DOHH2 (cell line): ENCODE measurements around the gene CDKN1C.

Experiments used
- H3F3A ChIP-seq: fragments of 200-600 bp; sonication (generic), shearing (Covaris generic); 2 replicates; pipeline ENCODE4 v1.6.0; 2016; ENCODE audit warnings: antibody characterized with exemption, mild to moderate bottlenecking; ENCODE audit not compliant: control insufficient read depth, insufficient read depth
- H3K27ac ChIP-seq: fragments of 200-600 bp; sonication (generic); 2 replicates; pipeline ENCODE4 v1.5.1; 2014; ENCODE audit warnings: low read depth, mild to moderate bottlenecking, low read length, moderate library complexity
- H3K27me3 ChIP-seq: fragments of 200-600 bp; sonication (generic); 2 replicates; pipeline ENCODE4 v1.6.1; 2014; ENCODE audit warnings: mild to moderate bottlenecking, low read length, mixed read lengths; ENCODE audit not compliant: control insufficient read depth
- H3K36me3 ChIP-seq: fragments of 200-600 bp; sonication (generic); 2 replicates; pipeline ENCODE4 v1.6.1; 2014; ENCODE audit warnings: mild to moderate bottlenecking, low read length, moderate library complexity, mixed read lengths; ENCODE audit not compliant: control insufficient read depth
- H3K4me1 ChIP-seq: fragments of 200-600 bp; sonication (generic); 2 replicates; pipeline ENCODE4 v1.6.1; 2014; ENCODE audit warnings: mild to moderate bottlenecking, low read length, mixed read lengths; ENCODE audit not compliant: control insufficient read depth
- H3K4me2 ChIP-seq: fragments of 200-600 bp; sonication (generic); 2 replicates; pipeline ENCODE4 v1.6.0; 2014; ENCODE audit warnings: mild to moderate bottlenecking, low read length, moderate library complexity
- H3K4me3 ChIP-seq: fragments of 200-600 bp; sonication (generic); 2 replicates; pipeline ENCODE4 v1.5.1; 2014; ENCODE audit warnings: mild to moderate bottlenecking, low read length, mixed read lengths
- H3K79me2 ChIP-seq: fragments of 200-600 bp; sonication (generic); 2 replicates; pipeline ENCODE4 v1.6.1; 2014; ENCODE audit warnings: mild to moderate bottlenecking, low read length, mixed read lengths; ENCODE audit not compliant: control insufficient read depth
- H3K9me2 ChIP-seq: fragments of 200-600 bp; sonication (generic); replicated peaks from 2 replicates; pipeline ENCODE4 v1.6.1; 2014; ENCODE audit warnings: mild to moderate bottlenecking, low read length, mixed read lengths; ENCODE audit not compliant: control insufficient read depth
- H3K9me3 ChIP-seq: fragments of 200-600 bp; sonication (generic); 2 replicates; pipeline ENCODE4 v1.6.1; 2014; ENCODE audit warnings: antibody characterized with exemption, low read length, mixed read lengths; ENCODE audit not compliant: control insufficient read depth, insufficient read depth
- H4K20me1 ChIP-seq: fragments of 200-600 bp; sonication (generic); 2 replicates; pipeline ENCODE4 v1.6.0; 2014; ENCODE audit warnings: low read depth, mild to moderate bottlenecking, antibody characterized with exemption, low read length, moderate library complexity; ENCODE audit not compliant: control insufficient read depth, insufficient read depth
- EZH2phosphoT487 ChIP-seq: fragments of 200-600 bp; sonication (generic); IDR thresholded peaks from 2 replicates; pipeline ENCODE4 v1.6.1; 2017; ENCODE audit warnings: borderline replicate concordance, mild to moderate bottlenecking, antibody characterized with exemption, low read length, moderate library complexity, mixed read lengths
- TF ChIP-seq, protein P1 (sequence below): fragments of 200-600 bp; sonication (generic); IDR thresholded peaks from one replicate; pipeline ENCODE4 v1.5.1; 2014; ENCODE audit warnings: antibody characterized with exemption, mild to moderate bottlenecking, low read depth, low read length; ENCODE audit not compliant: poor library complexity, severe bottlenecking

The CDKN1C gene

DNA sequence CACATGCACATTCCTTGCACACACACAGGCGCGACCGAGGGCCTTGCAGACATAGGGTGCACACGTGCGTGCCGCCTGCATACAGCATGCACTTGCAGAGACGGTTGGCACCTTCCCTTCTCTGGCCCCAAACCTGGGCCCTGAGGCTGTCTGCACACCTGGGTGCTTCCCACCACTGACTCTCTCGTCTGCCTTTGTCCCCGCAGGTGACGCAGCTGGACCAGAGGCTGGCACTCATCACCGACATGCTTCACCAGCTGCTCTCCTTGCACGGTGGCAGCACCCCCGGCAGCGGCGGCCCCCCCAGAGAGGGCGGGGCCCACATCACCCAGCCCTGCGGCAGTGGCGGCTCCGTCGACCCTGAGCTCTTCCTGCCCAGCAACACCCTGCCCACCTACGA is 38.0 kb downstream of the CDKN1C start:
- no peak overlapping the region for H3K4me2 ChIP-seq
- H3K79me2 ChIP-seq = no peaks in the 10 kb centered on the region
- H3K9me3 ChIP-seq = no peaks in the 10 kb centered on the region
- H4K20me1 ChIP-seq = no peaks in the 10 kb centered on the region
- H3K36me3 ChIP-seq = no peaks in the 10 kb centered on the region
- no peak overlapping the region for H3K4me3 ChIP-seq
- H3F3A ChIP-seq = no peaks in the 10 kb centered on the region
- H3K27ac ChIP-seq = no peak overlapping the region
- H3K4me1 ChIP-seq = no peaks in the 10 kb centered on the region
- TF ChIP-seq, protein P1, sequence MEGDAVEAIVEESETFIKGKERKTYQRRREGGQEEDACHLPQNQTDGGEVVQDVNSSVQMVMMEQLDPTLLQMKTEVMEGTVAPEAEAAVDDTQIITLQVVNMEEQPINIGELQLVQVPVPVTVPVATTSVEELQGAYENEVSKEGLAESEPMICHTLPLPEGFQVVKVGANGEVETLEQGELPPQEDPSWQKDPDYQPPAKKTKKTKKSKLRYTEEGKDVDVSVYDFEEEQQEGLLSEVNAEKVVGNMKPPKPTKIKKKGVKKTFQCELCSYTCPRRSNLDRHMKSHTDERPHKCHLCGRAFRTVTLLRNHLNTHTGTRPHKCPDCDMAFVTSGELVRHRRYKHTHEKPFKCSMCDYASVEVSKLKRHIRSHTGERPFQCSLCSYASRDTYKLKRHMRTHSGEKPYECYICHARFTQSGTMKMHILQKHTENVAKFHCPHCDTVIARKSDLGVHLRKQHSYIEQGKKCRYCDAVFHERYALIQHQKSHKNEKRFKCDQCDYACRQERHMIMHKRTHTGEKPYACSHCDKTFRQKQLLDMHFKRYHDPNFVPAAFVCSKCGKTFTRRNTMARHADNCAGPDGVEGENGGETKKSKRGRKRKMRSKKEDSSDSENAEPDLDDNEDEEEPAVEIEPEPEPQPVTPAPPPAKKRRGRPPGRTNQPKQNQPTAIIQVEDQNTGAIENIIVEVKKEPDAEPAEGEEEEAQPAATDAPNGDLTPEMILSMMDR = no peak
- no peak for TF ChIP-seq EZH2phosphoT487
- no peaks in the 10 kb centered on the region for H3K27me3 ChIP-seq
- no peaks in the 10 kb centered on the region for H3K9me2 ChIP-seq

DNA sequence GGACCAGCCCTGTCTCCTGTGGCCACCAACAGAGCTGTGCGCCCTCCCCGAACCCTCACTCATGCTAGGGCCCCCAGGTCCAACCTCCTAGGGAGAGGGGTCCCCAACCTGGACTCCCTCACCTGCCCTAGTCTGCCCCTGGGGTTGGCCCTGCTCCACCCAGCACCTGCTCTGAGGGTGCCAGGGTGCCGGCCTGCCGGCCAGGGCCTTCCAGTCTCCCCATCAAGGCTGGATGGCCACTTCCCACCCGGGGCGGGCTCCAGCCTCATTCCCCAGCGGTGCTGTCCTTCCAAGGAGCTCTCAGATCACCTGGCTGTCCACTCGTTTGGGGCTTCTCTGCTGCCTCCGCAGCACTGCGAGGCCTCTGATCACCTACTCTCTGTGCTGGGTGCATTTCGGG is 39.1 kb downstream of the CDKN1C start:
- no peaks in the 10 kb centered on the region for H3K79me2 ChIP-seq
- H3F3A ChIP-seq = no peaks in the 10 kb centered on the region
- no peak overlapping the region for H3K4me2 ChIP-seq
- H4K20me1 ChIP-seq = no peaks in the 10 kb centered on the region
- H3K9me3 ChIP-seq = no peaks in the 10 kb centered on the region
- no peaks in the 10 kb centered on the region for H3K4me1 ChIP-seq
- H3K27ac ChIP-seq = no peak overlapping the region
- no peaks in the 10 kb centered on the region for H3K36me3 ChIP-seq
- H3K27me3 ChIP-seq = no peaks in the 10 kb centered on the region
- no peaks in the 10 kb centered on the region for H3K9me2 ChIP-seq
- no peak overlapping the region for H3K4me3 ChIP-seq
- TF ChIP-seq, protein P1 = no peak
- no peak for TF ChIP-seq EZH2phosphoT487

DNA sequence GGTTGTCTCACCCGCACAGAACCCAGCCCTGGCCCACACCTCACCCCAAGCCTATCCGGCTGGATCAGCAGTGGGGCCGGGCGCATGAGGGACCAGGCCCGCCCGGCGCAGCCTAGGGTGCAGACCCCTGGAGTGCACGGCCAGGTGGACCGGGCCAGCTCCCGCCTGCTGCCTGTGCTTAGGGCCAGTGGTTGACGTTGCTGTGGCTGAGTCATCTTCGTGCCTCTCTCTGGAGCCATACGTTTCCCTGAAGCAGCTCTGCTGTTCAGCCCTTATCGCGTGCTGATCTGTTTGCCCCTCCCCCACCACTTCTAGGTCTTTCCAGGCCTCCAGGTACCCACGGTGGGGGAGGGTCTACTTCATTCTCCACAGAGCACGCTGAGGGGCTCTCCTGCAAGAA is 39.5 kb downstream of the CDKN1C start:
- Histone ChIP-seq H3K9me3 (no peaks in the 10 kb centered on the region), H3K4me3 (no peak overlapping the region), H3K27me3 (no peaks in the 10 kb centered on the region), H3K79me2 (no peaks in the 10 kb centered on the region), H3K4me2 (no peak overlapping the region), H4K20me1 (no peaks in the 10 kb centered on the region), H3K36me3 (no peaks in the 10 kb centered on the region), H3K9me2 (no peaks in the 10 kb centered on the region), H3K4me1 (no peaks in the 10 kb centered on the region), H3K27ac (no peak overlapping the region), H3F3A (no peaks in the 10 kb centered on the region)
- TF ChIP-seq, protein P1 = no peak
- TF ChIP-seq EZH2phosphoT487 = no peak

DNA sequence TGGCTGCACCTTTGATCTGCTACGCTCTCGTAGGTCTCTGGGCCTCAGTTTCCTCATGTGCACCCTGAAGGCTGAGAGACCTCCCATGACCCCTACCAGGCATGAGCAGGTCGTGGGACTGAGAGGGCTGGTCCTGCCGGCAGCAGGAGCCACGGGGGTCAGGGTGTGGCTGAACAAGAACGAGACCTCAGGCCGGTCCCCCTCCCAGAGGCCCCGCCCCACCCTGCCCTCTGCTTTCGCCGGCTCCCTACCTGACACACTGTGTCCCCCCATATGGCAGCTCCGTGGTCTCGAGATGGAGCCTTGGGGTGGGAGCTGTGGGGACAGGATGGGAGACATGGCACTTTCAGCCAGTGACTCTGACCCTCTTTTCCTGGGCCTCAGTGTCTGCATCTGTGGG is 40.6 kb downstream of the CDKN1C start:
- no peak overlapping the region for H3K4me2 ChIP-seq
- no peaks in the 10 kb centered on the region for H3F3A ChIP-seq
- H3K9me3 ChIP-seq = no peaks in the 10 kb centered on the region
- no peaks in the 10 kb centered on the region for H3K9me2 ChIP-seq
- H3K4me1 ChIP-seq = no peaks in the 10 kb centered on the region
- H3K79me2 ChIP-seq = no peaks in the 10 kb centered on the region
- no peaks in the 10 kb centered on the region for H4K20me1 ChIP-seq
- no peak overlapping the region for H3K27ac ChIP-seq
- TF ChIP-seq, protein P1 = no peak
- no peak for TF ChIP-seq EZH2phosphoT487
- H3K36me3 ChIP-seq = no peaks in the 10 kb centered on the region
- H3K27me3 ChIP-seq = no peaks in the 10 kb centered on the region
- no peak overlapping the region for H3K4me3 ChIP-seq
